Muscle layer of duodenum (tissue), 2 donors: ENCODE data around the gene PLCG1.

Experiments
- H3K27ac ChIP-seq: one replicate; pipeline ENCODE4 v1.7.0; 2013; ENCODE audit warnings: mild to moderate bottlenecking, low read length
- H3K27me3 ChIP-seq: one replicate; pipeline ENCODE4 v1.7.0; 2013; ENCODE audit warnings: low read depth, mild to moderate bottlenecking, control low read depth, low read length
- H3K36me3 ChIP-seq, 2 donors: one replicate each; pipeline ENCODE4 v1.7.0; 2013; ENCODE audit warnings: low read length in 2 of 2, control low read depth in 1 of 2, mild to moderate bottlenecking in 1 of 2; ENCODE audit not compliant: insufficient read depth in 2 of 2, control insufficient read depth in 1 of 2
- H3K4me1 ChIP-seq, 2 donors: one replicate each; pipeline ENCODE4 v1.7.0; 2013; ENCODE audit warnings: low read length in 2 of 2, mild to moderate bottlenecking in 2 of 2, control low read depth in 1 of 2, moderate library complexity in 1 of 2; ENCODE audit not compliant: insufficient read depth in 2 of 2, control insufficient read depth in 1 of 2
- H3K4me3 ChIP-seq, 2 donors: one replicate each; pipeline ENCODE4 v1.7.0; 2013; ENCODE audit warnings: low read length in 2 of 2, low read depth in 1 of 2, mild to moderate bottlenecking in 1 of 2
- H3K9me3 ChIP-seq, 2 donors: one replicate each; pipeline ENCODE4 v1.7.0; 2013; ENCODE audit warnings: low read length in 2 of 2, control low read depth in 1 of 2, mild to moderate bottlenecking in 1 of 2; ENCODE audit not compliant: control insufficient read depth in 1 of 2
- donor health status: healthy.

The PLCG1 gene

GRCh38 chr20:41185013-41185757 lies 47.8 kb downstream of the PLCG1 start:
- no peaks in the 10 kb centered on the region for H3K27me3 ChIP-seq
- H3K27ac ChIP-seq, result no peak overlapping the region
- H3K9me3 ChIP-seq, result peaks cover 0 to 3% of the 10 kb centered on the region in 2 donors
- H3K36me3 ChIP-seq, result peaks cover 4 to 16% of the 10 kb centered on the region in 2 donors
- H3K4me1 ChIP-seq, result no peaks in the 10 kb centered on the region
- no peak overlapping the region for H3K4me3 ChIP-seq

- no peak overlapping the region for H3K27ac ChIP-seq
- H3K9me3 ChIP-seq, result peaks cover 0 to 11% of the 10 kb centered on the region in 2 donors
- H3K4me3 ChIP-seq, result no peak overlapping the region
- no peaks in the 10 kb centered on the region for H3K27me3 ChIP-seq
- no peaks in the 10 kb centered on the region for H3K4me1 ChIP-seq
- peaks cover 4 to 16% of the 10 kb centered on the region in 2 donors for H3K36me3 ChIP-seq
Measured at GRCh38 chr20:41187668-41188067, 50.3 kb downstream of the PLCG1 start.

GRCh38 chr20:41191562-41192500 lies 54.5 kb downstream of the PLCG1 start:
- H3K36me3 ChIP-seq, result no peaks in the 10 kb centered on the region
- H3K4me3 ChIP-seq, result no peak overlapping the region
- H3K4me1 ChIP-seq, result no peaks in the 10 kb centered on the region
- H3K27me3 ChIP-seq, result no peaks in the 10 kb centered on the region
- no peak overlapping the region for H3K27ac ChIP-seq
- peaks cover 0 to 11% of the 10 kb centered on the region in 2 donors for H3K9me3 ChIP-seq

GRCh38 chr20:41192575-41192974 lies 55.2 kb downstream of the PLCG1 start:
- Histone ChIP-seq H3K4me1 (no peaks in the 10 kb centered on the region), H3K27me3 (no peaks in the 10 kb centered on the region), H3K9me3 (peaks cover 0 to 11% of the 10 kb centered on the region in 2 donors), H3K27ac (no peak overlapping the region), H3K36me3 (no peaks in the 10 kb centered on the region), H3K4me3 (no peak overlapping the region)

GRCh38 chr20:41196653-41197225 lies 59.4 kb downstream of the PLCG1 start:
- no peaks in the 10 kb centered on the region for H3K27me3 ChIP-seq
- H3K4me3 ChIP-seq, result no peak overlapping the region
- no peak overlapping the region for H3K27ac ChIP-seq
- H3K9me3 ChIP-seq, result peaks cover 0 to 5% of the 10 kb centered on the region in 2 donors
- peaks cover 0 to 12% of the 10 kb centered on the region in 2 donors for H3K36me3 ChIP-seq
- H3K4me1 ChIP-seq, result no peaks in the 10 kb centered on the region

GRCh38 chr20:41198443-41198842 lies 61.1 kb downstream of the PLCG1 start:
- H3K4me1 ChIP-seq, result no peaks in the 10 kb centered on the region
- H3K36me3 ChIP-seq, result peaks cover 2 to 23% of the 10 kb centered on the region in 2 donors
- H3K9me3 ChIP-seq, result peaks cover 0 to 2% of the 10 kb centered on the region in 2 donors
- H3K27ac ChIP-seq, result no peak overlapping the region
- H3K4me3 ChIP-seq, result no peak overlapping the region
- no peaks in the 10 kb centered on the region for H3K27me3 ChIP-seq

GRCh38 chr20:41200446-41201202 lies 63.3 kb downstream of the PLCG1 start:
- Histone ChIP-seq H3K27ac (no peak overlapping the region), H3K9me3 (peaks cover 0 to 2% of the 10 kb centered on the region in 2 donors), H3K27me3 (no peaks in the 10 kb centered on the region), H3K4me3 (no peak overlapping the region), H3K4me1 (no peaks in the 10 kb centered on the region), H3K36me3 (peaks cover 8 to 33% of the 10 kb centered on the region in 2 donors)

GRCh38 chr20:41201760-41202159 lies 64.4 kb downstream of the PLCG1 start:
- Histone ChIP-seq H3K9me3 (peaks cover 0 to 2% of the 10 kb centered on the region in 2 donors), H3K27ac (no peak overlapping the region), H3K36me3 (peaks cover 8 to 33% of the 10 kb centered on the region in 2 donors), H3K4me1 (no peaks in the 10 kb centered on the region), H3K4me3 (no peak overlapping the region), H3K27me3 (no peaks in the 10 kb centered on the region)

GRCh38 chr20:41202426-41202825 lies 65.1 kb downstream of the PLCG1 start:
- H3K9me3 ChIP-seq, result peaks cover 0 to 2% of the 10 kb centered on the region in 2 donors
- H3K36me3 ChIP-seq, result peaks cover 8 to 33% of the 10 kb centered on the region in 2 donors
- no peaks in the 10 kb centered on the region for H3K27me3 ChIP-seq
- no peak overlapping the region for H3K4me3 ChIP-seq
- no peaks in the 10 kb centered on the region for H3K4me1 ChIP-seq
- no peak overlapping the region for H3K27ac ChIP-seq

GRCh38 chr20:41203660-41204059 lies 66.3 kb downstream of the PLCG1 start:
- no peaks in the 10 kb centered on the region for H3K4me1 ChIP-seq
- H3K36me3 ChIP-seq, result peaks cover 8 to 33% of the 10 kb centered on the region in 2 donors
- H3K27ac ChIP-seq, result no peak overlapping the region
- no peak overlapping the region for H3K4me3 ChIP-seq
- H3K27me3 ChIP-seq, result no peaks in the 10 kb centered on the region
- no peaks in the 10 kb centered on the region for H3K9me3 ChIP-seq
